ENCODE measurements around the gene TSC22D1. TPM values are rescaled to one million over a fixed set of nuclear protein-coding genes. Genes with fewer than 3 reads are reported as not detected.
A peak's percentile ranks its signal among the peaks of the same experiment; 100 is the strongest.
"Not testable (repeated sequence)": the region's sequence is repeated elsewhere in the genome, so short reads cannot be mapped to it uniquely, and the experiment has no call there.

TSC22D1 gene
- total and polyA plus RNA-seq, 7 donors, result 34.5 to 203 (median 121) TPM

DNA sequence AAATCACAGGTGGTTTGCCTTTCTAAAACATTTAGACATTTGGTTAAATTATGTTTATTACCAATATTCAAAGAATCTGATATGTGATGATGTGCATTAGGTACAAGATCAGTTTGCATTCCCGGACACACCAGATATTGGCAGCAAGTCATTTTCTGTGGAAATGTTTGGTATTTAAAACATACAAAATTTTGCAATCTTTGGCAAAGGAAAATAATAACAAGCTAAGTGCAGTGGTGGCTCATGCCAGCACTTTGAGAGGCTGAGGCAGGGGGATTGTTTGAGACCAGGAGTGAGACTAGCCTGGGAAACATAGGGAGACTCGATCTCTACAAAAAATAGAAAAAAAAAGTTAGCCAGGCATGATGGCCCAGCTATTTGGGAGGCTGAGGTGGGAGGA, 29.1 kb upstream of the TSC22D1 start:
- no peak for DNase-seq
- ATAC-seq, result no peak
- Histone ChIP-seq H3K36me3 (ENCODE audit: insufficient read depth in 1 of 2, low read depth in 1 of 2) (no peaks in the 10 kb centered on the region), H3K4me3 (no peak overlapping the region), H3K27ac (no peak overlapping the region), H3K27me3 (ENCODE audit: insufficient read depth in 3 of 3, low read length in 2 of 3) (no peaks in the 10 kb centered on the region), H3K9me3 (no peaks in the 10 kb centered on the region), H3K4me1 (no peaks in the 10 kb centered on the region)
- TF ChIP-seq, protein P1, sequence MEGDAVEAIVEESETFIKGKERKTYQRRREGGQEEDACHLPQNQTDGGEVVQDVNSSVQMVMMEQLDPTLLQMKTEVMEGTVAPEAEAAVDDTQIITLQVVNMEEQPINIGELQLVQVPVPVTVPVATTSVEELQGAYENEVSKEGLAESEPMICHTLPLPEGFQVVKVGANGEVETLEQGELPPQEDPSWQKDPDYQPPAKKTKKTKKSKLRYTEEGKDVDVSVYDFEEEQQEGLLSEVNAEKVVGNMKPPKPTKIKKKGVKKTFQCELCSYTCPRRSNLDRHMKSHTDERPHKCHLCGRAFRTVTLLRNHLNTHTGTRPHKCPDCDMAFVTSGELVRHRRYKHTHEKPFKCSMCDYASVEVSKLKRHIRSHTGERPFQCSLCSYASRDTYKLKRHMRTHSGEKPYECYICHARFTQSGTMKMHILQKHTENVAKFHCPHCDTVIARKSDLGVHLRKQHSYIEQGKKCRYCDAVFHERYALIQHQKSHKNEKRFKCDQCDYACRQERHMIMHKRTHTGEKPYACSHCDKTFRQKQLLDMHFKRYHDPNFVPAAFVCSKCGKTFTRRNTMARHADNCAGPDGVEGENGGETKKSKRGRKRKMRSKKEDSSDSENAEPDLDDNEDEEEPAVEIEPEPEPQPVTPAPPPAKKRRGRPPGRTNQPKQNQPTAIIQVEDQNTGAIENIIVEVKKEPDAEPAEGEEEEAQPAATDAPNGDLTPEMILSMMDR (IDR thresholded peaks at IDR 0.05), result no peak
- intact Hi-C loops (cut with DNase I), result loop anchor here in 1 of 2 donors (5.0 kb wide), 1 partner anchor 567 kb away; no protein-coding TSS in a partner anchor
- 43 to 56% (median 48%) methylated on average over 2 of the region's 2 CpGs for WGBS, 3 donors

DNA sequence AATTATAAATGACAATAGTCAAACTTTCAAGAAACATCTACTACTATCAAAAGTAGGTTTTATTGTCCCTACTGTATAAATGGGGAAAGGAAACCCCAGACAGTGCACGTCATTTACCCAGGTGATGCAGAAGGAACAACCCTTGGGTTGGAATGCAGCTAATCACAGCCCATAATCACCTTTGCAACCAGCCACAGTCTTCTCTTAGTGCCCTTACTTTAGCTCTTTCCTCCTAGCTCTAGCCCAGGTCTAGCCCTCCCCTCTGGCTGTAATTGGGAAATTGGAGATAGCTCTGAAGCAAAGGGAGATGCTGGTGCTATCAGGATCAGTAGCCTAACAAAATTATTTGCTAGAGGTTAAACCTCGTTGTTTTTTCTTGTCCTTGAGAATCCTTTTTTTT, 25.5 kb upstream of the TSC22D1 start:
- WGBS, 3 donors, result 65 to 80% (median 70%) methylated on average over 2 of the region's 2 CpGs
- ATAC-seq (no peak), DNase-seq (no peak)
- no peaks in the 10 kb centered on the region for H3K27me3 ChIP-seq (ENCODE audit: insufficient read depth in 3 of 3, low read length in 2 of 3)
- H3K4me3 ChIP-seq, result no peak overlapping the region
- TF ChIP-seq, protein P1 (IDR thresholded peaks at IDR 0.05), result no peak
- H3K4me1 ChIP-seq, result no peaks in the 10 kb centered on the region
- H3K36me3 ChIP-seq (ENCODE audit: insufficient read depth in 1 of 2, low read depth in 1 of 2), result no peaks in the 10 kb centered on the region
- H3K9me3 ChIP-seq, result no peaks in the 10 kb centered on the region
- intact Hi-C loops (cut with DNase I), result no loop called here
- no peak overlapping the region for H3K27ac ChIP-seq

DNA sequence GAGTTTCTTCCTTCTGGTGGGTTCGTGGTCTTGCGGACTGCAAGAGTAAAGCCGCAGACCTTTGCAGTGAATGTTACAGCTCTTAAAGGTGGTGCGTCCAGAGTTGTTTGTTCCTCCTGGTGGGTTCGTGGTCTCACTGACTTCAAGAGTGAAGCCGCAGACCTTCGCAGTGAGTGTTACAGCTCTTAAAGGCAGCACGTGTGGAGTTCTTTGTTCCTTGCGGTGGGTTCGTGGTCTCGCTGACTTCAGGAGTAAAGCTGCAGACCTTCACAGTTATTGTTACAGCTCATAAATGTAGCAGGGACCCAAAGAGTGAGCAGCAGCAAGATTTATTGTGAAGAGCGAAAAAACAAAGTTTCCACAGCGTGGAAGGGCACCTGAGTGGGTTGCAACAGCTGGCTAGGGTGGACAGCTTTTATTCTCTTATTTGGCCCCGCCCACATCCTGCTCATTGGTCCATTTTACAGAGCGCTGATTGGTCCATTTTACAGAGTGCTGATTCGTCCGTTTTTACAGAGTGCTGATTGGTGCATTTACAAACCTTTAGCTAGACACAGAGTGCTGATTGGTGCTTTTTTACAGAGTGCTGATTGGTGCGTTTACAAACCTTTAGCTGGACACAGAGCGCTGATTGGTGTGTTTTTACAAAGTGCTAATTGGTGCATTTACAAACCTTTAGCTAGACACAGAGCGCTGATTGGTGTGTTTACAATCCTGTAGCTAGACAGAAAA, 17.9 kb upstream of the TSC22D1 start:
- 95 to 98% (median 96%) methylated on average over 20 of the region's 20 CpGs for WGBS, 3 donors
- ATAC-seq; intact Hi-C loops (cut with DNase I); H3K27me3 ChIP-seq (ENCODE audit: insufficient read depth in 3 of 3, low read length in 2 of 3); DNase-seq; H3K9me3 ChIP-seq; H3K36me3 ChIP-seq (ENCODE audit: insufficient read depth in 1 of 2, low read depth in 1 of 2); H3K4me3 ChIP-seq; H3K27ac ChIP-seq: not testable (repeated sequence)
- H3K4me1 ChIP-seq, result peaks cover 16% of the 10 kb centered on the region

DNA sequence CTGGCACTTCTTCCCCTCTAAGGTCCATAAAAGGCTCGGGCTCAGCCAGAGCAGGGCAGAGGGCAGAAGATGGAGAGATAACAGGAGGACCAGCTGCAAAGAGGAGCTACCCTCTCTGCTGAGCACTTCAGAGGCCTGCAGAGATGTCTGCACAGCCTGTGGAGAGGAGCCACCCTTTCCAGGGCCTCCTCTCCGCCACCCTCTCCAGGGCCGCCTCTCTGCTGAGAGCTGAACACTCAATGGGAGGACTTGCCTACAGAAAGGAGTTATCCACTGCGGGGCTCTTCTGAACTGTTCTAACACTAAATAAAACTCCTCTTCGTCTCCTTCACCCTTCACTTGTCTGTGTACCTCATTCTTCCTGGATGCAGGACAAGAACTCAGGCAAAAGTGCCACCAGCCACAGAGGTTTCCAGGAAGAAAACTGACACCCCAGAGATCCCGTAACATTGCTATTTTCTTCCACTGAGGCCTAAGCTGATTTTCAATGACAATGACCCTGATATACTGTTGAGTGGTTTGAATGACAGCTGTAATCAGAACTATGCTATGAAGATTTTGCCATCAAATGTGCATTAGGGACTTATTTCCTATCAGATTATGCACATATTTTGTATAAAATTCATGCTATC, 16.2 kb upstream of the TSC22D1 start:
- peak; percentile 32 to 81 (median 74) for ATAC-seq

DNA sequence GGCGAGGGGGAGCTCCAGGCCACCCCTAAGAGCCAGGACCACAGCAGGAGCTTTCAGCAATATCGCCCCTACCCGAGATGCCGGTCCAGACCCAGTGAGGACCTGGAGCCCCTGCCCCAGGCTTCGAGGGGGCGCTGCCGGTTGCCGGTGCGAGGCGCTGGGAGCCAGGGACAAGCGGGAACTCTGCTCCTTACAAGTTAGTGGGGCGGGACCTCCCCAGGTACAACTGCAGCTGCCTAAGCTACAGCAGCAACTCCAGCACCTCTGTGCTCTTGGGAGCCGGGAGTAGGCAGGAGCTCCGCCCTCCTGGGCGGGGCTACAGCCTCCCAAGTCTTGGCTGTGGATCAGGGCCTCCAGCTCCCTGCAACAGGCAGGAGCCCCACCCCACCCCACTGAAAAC, 15.2 kb upstream of the TSC22D1 start:
- ATAC-seq (peak; percentile 6 to 43 (median 26)), DNase-seq (no peak)
- TF ChIP-seq, protein P1 (IDR thresholded peaks at IDR 0.05), result no peak
- 89 to 94% (median 92%) methylated on average over 15 of the region's 15 CpGs for WGBS, 3 donors
- Histone ChIP-seq H3K27ac (peak overlapping the region; percentile 68), H3K9me3 (no peaks in the 10 kb centered on the region), H3K36me3 (ENCODE audit: insufficient read depth in 1 of 2, low read depth in 1 of 2) (no peaks in the 10 kb centered on the region), H3K4me3 (no peak overlapping the region), H3K27me3 (ENCODE audit: insufficient read depth in 3 of 3, low read length in 2 of 3) (no peaks in the 10 kb centered on the region), H3K4me1 (peaks cover 16% of the 10 kb centered on the region)
- intact Hi-C loops (cut with DNase I), result no loop called here

More for the DNA sequence above, 16.2 kb upstream of the TSC22D1 start:
- TF ChIP-seq, protein P1 (IDR thresholded peaks at IDR 0.05), result no peak
- Histone ChIP-seq H3K27me3 (ENCODE audit: insufficient read depth in 3 of 3, low read length in 2 of 3) (no peaks in the 10 kb centered on the region), H3K4me1 (peaks cover 16% of the 10 kb centered on the region), H3K9me3 (no peaks in the 10 kb centered on the region), H3K27ac (peak overlapping the region; percentile 68), H3K4me3 (no peak overlapping the region), H3K36me3 (ENCODE audit: insufficient read depth in 1 of 2, low read depth in 1 of 2) (no peaks in the 10 kb centered on the region)
- intact Hi-C loops (cut with DNase I), result no loop called here
- DNase-seq, result no peak
- WGBS, 3 donors, result 54 to 66% (median 60%) methylated on average over 6 of the region's 6 CpGs

All from psoas muscle (tissue), 8 donors.